WTC11 (cell line): ENCODE measurements around the gene LYPLA2. TPM values are rescaled to one million over a fixed set of nuclear protein-coding genes. Genes with fewer than 3 reads are reported as not detected.
A peak's percentile ranks its signal among the peaks of the same experiment; 100 is the strongest.

Source experiments
- ATAC-seq: fragments of 200-7000 bp; cut with Tn5 transposase; 2 replicates; pipeline ENCODE4 v1.10.0; 2021; ENCODE audit warnings: mild to moderate bottlenecking, moderate library complexity
- CTCF ChIA-PET: fragments of 300-600 bp; sonication (Branson Sonifier 250); formaldehyde crosslinking; loops from one replicate; lab custom pipeline; 2021; ENCODE audit warnings: antibody characterized with exemption; lab: Charles Lee
- POLR2A ChIA-PET: fragments of 350-600 bp; sonication (Branson Sonifier 250); formaldehyde crosslinking; loops from one replicate; lab custom pipeline; 2021; ENCODE audit warnings: antibody characterized with exemption; lab: Charles Lee
- DNase-seq: peaks from one replicate; pipeline ENCODE4 v3.0.0; 2021; ENCODE audit warnings: low spot score
- H3K27ac Mint-ChIP-seq: 2 replicates; pipeline ENCODE4 v1.8.0; 2021; ENCODE audit warnings: mixed read lengths
- H3K27me3 Mint-ChIP-seq: 2 replicates; pipeline ENCODE4 v1.8.0; 2021; ENCODE audit warnings: low read depth, mild to moderate bottlenecking, moderate library complexity, mixed read lengths
- H3K36me3 Mint-ChIP-seq: 2 replicates; pipeline ENCODE4 v1.8.0; 2021; ENCODE audit warnings: mixed read lengths
- H3K4me1 Mint-ChIP-seq: 2 replicates; pipeline ENCODE4 v1.8.0; 2022; ENCODE audit warnings: mixed read lengths
- H3K4me3 Mint-ChIP-seq: 2 replicates; pipeline ENCODE4 v1.8.0; 2021; ENCODE audit warnings: mild to moderate bottlenecking, moderate library complexity, mixed read lengths
- H3K9me3 Mint-ChIP-seq: 2 replicates; pipeline ENCODE4 v1.8.0; 2021; ENCODE audit warnings: mixed read lengths
- ATF1 ChIP-seq: sonication (generic); formaldehyde crosslinking; IDR thresholded peaks from 2 replicates; pipeline ENCODE4 v1.8.1; 2023; ENCODE audit warnings: mild to moderate bottlenecking, moderate library complexity, missing genetic modification reagents
- ATF6 ChIP-seq: sonication (generic); formaldehyde crosslinking; IDR thresholded peaks from 2 replicates; pipeline ENCODE4 v1.8.1; 2023; ENCODE audit warnings: mild to moderate bottlenecking, missing genetic modification reagents
- CREB1 ChIP-seq: sonication (generic); formaldehyde crosslinking; IDR thresholded peaks from 2 replicates; pipeline ENCODE4 v1.8.0; 2023; ENCODE audit warnings: mild to moderate bottlenecking, missing genetic modification reagents
- ETV6 ChIP-seq: sonication (generic); formaldehyde crosslinking; IDR thresholded peaks from 2 replicates; pipeline ENCODE4 v1.8.1; 2022; ENCODE audit warnings: mild to moderate bottlenecking, missing genetic modification reagents
- FOXK1 ChIP-seq: sonication (generic); formaldehyde crosslinking; IDR thresholded peaks from 2 replicates; pipeline ENCODE4 v1.8.0; 2022; ENCODE audit warnings: mild to moderate bottlenecking, moderate library complexity, missing genetic modification reagents
- FOXP4 ChIP-seq: sonication (generic); formaldehyde crosslinking; IDR thresholded peaks from 2 replicates; pipeline ENCODE4 v1.8.0; 2022; ENCODE audit warnings: mild to moderate bottlenecking, missing genetic modification reagents
- GABPB1 ChIP-seq: sonication (generic); formaldehyde crosslinking; IDR thresholded peaks from 2 replicates; pipeline ENCODE4 v1.8.1; 2023; ENCODE audit warnings: mild to moderate bottlenecking, missing genetic modification reagents
- GTF2I ChIP-seq: fragments of 250-450 bp; sonication (Bioruptor Pico); conservative IDR thresholded peaks from 2 replicates; pipeline ENCODE4 v1.4.0; 2021; ENCODE audit warnings: mild to moderate bottlenecking
- HMGXB4 ChIP-seq: sonication (generic); formaldehyde crosslinking; IDR thresholded peaks from 2 replicates; pipeline ENCODE4 v1.8.1; 2023; ENCODE audit warnings: mild to moderate bottlenecking, moderate library complexity, missing genetic modification reagents
- IRF1 ChIP-seq: sonication (generic); formaldehyde crosslinking; IDR thresholded peaks from 2 replicates; pipeline ENCODE4 v1.8.0; 2023; ENCODE audit warnings: missing genetic modification reagents
- MAX ChIP-seq: sonication (generic); formaldehyde crosslinking; IDR thresholded peaks from 2 replicates; pipeline ENCODE4 v1.8.0; 2022; ENCODE audit warnings: mild to moderate bottlenecking, missing genetic modification reagents
- MLX ChIP-seq: sonication (generic); formaldehyde crosslinking; IDR thresholded peaks from 2 replicates; pipeline ENCODE4 v1.8.1; 2023; ENCODE audit warnings: mild to moderate bottlenecking, missing genetic modification reagents, moderate library complexity
- MYBL2 ChIP-seq: sonication (generic); formaldehyde crosslinking; IDR thresholded peaks from 2 replicates; pipeline ENCODE4 v1.8.1; 2023; ENCODE audit warnings: mild to moderate bottlenecking, moderate library complexity, missing genetic modification reagents
- NFE2L1 ChIP-seq: sonication (generic); formaldehyde crosslinking; IDR thresholded peaks from 2 replicates; pipeline ENCODE4 v1.8.1; 2023; ENCODE audit warnings: missing genetic modification reagents
- NR3C1 ChIP-seq: sonication (generic); formaldehyde crosslinking; conservative IDR thresholded peaks from 2 replicates; pipeline ENCODE4 v1.8.1; 2023; ENCODE audit warnings: low read depth, mild to moderate bottlenecking, missing genetic modification reagents
- SP1 ChIP-seq: sonication (generic); formaldehyde crosslinking; conservative IDR thresholded peaks from 2 replicates; pipeline ENCODE4 v1.8.1; 2022; ENCODE audit warnings: missing genetic modification reagents
- USF1 ChIP-seq: sonication (generic); formaldehyde crosslinking; IDR thresholded peaks from 2 replicates; pipeline ENCODE4 v1.8.0; 2022; ENCODE audit warnings: mild to moderate bottlenecking, missing genetic modification reagents
- USF2 ChIP-seq: sonication (generic); formaldehyde crosslinking; IDR thresholded peaks from 2 replicates; pipeline ENCODE4 v1.8.1; 2023; ENCODE audit warnings: mild to moderate bottlenecking, missing genetic modification reagents, moderate library complexity
- ZBTB43 ChIP-seq: sonication (generic); formaldehyde crosslinking; IDR thresholded peaks from 2 replicates; pipeline ENCODE4 v1.8.1; 2023; ENCODE audit warnings: mild to moderate bottlenecking, missing genetic modification reagents
- ZNF219 ChIP-seq: sonication (generic); formaldehyde crosslinking; IDR thresholded peaks from 2 replicates; pipeline ENCODE4 v1.8.0; 2023; ENCODE audit warnings: missing genetic modification reagents, mild to moderate bottlenecking, borderline replicate concordance
- ZNF396 ChIP-seq: fragments of 250-450 bp; sonication (Bioruptor Pico); IDR thresholded peaks from 2 replicates; pipeline ENCODE4 v1.8.0; 2021; ENCODE audit warnings: mild to moderate bottlenecking, moderate library complexity, borderline replicate concordance
- total RNA-seq: library from RNA; stranded (reverse); gene quantifications from 3 replicates; pipeline ENCODE4 v1.2.3, GENCODE V29; 2021

The LYPLA2 gene
- total RNA-seq, 1 experiment from 2014 or later = 164 TPM

GRCh38 chr1:23799255-23799569 is 8.3 kb downstream of the LYPLA2 start:
- Mint-ChIP-seq H3K9me3 (no peaks in the 10 kb centered on the region), H3K27me3 (peaks cover 17% of the 10 kb centered on the region), H3K4me3 (peak overlapping the region; percentile 96), H3K4me1 (peaks cover 14% of the 10 kb centered on the region), H3K27ac (no peak overlapping the region; the same call in 1 of the 2 replicates), H3K36me3 (peaks cover 13% of the 10 kb centered on the region)
- TF ChIP-seq NR3C1 (CRISPR knock-in tag) = no peak
- no peak for TF ChIP-seq ZBTB43 (CRISPR knock-in tag)
- TF ChIP-seq FOXP4 (CRISPR knock-in tag) = no peak
- TF ChIP-seq ZNF219 (CRISPR knock-in tag) = no peak
- no peak for TF ChIP-seq GABPB1
- no peak for TF ChIP-seq HMGXB4
- no peak for TF ChIP-seq MYBL2 (CRISPR knock-in tag)
- TF ChIP-seq ZNF396 (CRISPR knock-in tag) = no peak
- no peak for TF ChIP-seq ATF1
- no peak for TF ChIP-seq ATF6
- DNase-seq (no peak), ATAC-seq (no peak)
- ChIA-PET CTCF (interaction anchor here (1.5 to 7.8 kb wide), 6 partner anchors 8 to 118 kb away, joined by 3 to 109 read pairs (median 23); partner anchors contain the start of genes LYPLA2 and PITHD1), POLR2A (interaction anchor here (1.5 kb wide), 1 partner anchor 47 kb away, joined by 3 read pairs; no protein-coding TSS in a partner anchor)

GRCh38 chr1:23799570-23800399 is 8.8 kb downstream of the LYPLA2 start:
- Mint-ChIP-seq H3K4me1 (peaks cover 14% of the 10 kb centered on the region), H3K36me3 (peaks cover 13% of the 10 kb centered on the region), H3K9me3 (no peaks in the 10 kb centered on the region), H3K4me3 (peak overlapping the region; percentile 96), H3K27me3 (peaks cover 17% of the 10 kb centered on the region), H3K27ac (peak overlapping the region; percentile 94)
- ATAC-seq (peak; percentile 42), DNase-seq (peak; percentile 57)
- ChIA-PET CTCF (interaction anchor here (0.6 to 7.8 kb wide), 7 partner anchors 9 to 117 kb away, joined by 3 to 109 read pairs (median 22); partner anchors contain the start of genes LYPLA2 and PITHD1), POLR2A (interaction anchor here (0.7 to 1.6 kb wide), 4 partner anchors 21 to 48 kb away, joined by 3 to 5 read pairs (median 3); partner anchors contain the start of genes HMGCL and PITHD1)
- TF ChIP-seq GTF2I (CRISPR knock-in tag) (0 out of 2 replicates have a peak, but pooled peaks have one; percentile 67), USF2 (peak; percentile 84), ETV6 (CRISPR knock-in tag) (peak; percentile 62), ZNF396 (CRISPR knock-in tag) (no peak), IRF1 (CRISPR knock-in tag) (0 out of 2 replicates have a peak, but pooled peaks have one; percentile 16), USF1 (CRISPR knock-in tag) (peak; percentile 81; the same call in 1 of the 2 replicates), NFE2L1 (CRISPR knock-in tag) (no peak), SP1 (peak; percentile 51; the same call in 1 of the 2 replicates), FOXK1 (CRISPR knock-in tag) (0 out of 2 replicates have a peak, but pooled peaks have one; percentile 34), MAX (CRISPR knock-in tag) (peak; percentile 57; the same call in 1 of the 2 replicates), CREB1 (CRISPR knock-in tag) (peak; percentile 73; the same call in 1 of the 2 replicates), MLX (CRISPR knock-in tag) (no peak)
